ENCODE results near the gene VPREB1. TPM values are rescaled to one million over a fixed set of nuclear protein-coding genes. Genes with fewer than 3 reads are reported as not detected.
"Not testable (repeated sequence)": the region's sequence is repeated elsewhere in the genome, so short reads cannot be mapped to it uniquely, and the experiment has no call there.

VPREB1 gene
- total RNA-seq, 6 experiments from 2014 or later, result not detected

DNA sequence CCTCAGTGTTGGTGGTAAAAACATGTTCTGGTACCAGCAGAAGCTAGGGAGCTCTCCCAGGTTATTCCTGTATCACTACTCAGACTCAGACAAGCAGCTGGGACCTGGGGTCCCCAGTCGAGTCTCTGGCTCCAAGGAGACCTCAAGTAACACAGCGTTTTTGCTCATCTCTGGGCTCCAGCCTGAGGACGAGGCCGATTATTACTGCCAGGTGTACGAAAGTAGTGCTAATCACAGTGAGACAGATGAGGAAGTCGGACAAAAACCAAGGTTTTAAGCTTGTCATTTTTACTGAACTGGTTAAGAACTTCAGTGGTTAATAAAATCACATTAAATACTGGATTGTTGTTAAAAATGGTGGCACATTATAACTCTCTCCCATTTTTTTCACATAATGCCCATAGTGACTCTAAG lies 42.6 kb upstream of the VPREB1 start:
- no peaks in the 10 kb centered on the region for H3K4me1 Mint-ChIP-seq (ENCODE audit: low read depth)
- H3K4me3 Mint-ChIP-seq, result no peak overlapping the region
- peaks cover 41% of the 10 kb centered on the region for H3K27me3 Mint-ChIP-seq (ENCODE audit: insufficient read depth)
- TF ChIP-seq, protein P1, sequence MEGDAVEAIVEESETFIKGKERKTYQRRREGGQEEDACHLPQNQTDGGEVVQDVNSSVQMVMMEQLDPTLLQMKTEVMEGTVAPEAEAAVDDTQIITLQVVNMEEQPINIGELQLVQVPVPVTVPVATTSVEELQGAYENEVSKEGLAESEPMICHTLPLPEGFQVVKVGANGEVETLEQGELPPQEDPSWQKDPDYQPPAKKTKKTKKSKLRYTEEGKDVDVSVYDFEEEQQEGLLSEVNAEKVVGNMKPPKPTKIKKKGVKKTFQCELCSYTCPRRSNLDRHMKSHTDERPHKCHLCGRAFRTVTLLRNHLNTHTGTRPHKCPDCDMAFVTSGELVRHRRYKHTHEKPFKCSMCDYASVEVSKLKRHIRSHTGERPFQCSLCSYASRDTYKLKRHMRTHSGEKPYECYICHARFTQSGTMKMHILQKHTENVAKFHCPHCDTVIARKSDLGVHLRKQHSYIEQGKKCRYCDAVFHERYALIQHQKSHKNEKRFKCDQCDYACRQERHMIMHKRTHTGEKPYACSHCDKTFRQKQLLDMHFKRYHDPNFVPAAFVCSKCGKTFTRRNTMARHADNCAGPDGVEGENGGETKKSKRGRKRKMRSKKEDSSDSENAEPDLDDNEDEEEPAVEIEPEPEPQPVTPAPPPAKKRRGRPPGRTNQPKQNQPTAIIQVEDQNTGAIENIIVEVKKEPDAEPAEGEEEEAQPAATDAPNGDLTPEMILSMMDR (IDR thresholded peaks at IDR 0.05), result no peak
- H3K27ac Mint-ChIP-seq, result no peak overlapping the region
- no peaks in the 10 kb centered on the region for H3K36me3 Mint-ChIP-seq (ENCODE audit: low read depth)
- H3K9me3 Mint-ChIP-seq, result no peaks in the 10 kb centered on the region
- no peak for DNase-seq

DNA sequence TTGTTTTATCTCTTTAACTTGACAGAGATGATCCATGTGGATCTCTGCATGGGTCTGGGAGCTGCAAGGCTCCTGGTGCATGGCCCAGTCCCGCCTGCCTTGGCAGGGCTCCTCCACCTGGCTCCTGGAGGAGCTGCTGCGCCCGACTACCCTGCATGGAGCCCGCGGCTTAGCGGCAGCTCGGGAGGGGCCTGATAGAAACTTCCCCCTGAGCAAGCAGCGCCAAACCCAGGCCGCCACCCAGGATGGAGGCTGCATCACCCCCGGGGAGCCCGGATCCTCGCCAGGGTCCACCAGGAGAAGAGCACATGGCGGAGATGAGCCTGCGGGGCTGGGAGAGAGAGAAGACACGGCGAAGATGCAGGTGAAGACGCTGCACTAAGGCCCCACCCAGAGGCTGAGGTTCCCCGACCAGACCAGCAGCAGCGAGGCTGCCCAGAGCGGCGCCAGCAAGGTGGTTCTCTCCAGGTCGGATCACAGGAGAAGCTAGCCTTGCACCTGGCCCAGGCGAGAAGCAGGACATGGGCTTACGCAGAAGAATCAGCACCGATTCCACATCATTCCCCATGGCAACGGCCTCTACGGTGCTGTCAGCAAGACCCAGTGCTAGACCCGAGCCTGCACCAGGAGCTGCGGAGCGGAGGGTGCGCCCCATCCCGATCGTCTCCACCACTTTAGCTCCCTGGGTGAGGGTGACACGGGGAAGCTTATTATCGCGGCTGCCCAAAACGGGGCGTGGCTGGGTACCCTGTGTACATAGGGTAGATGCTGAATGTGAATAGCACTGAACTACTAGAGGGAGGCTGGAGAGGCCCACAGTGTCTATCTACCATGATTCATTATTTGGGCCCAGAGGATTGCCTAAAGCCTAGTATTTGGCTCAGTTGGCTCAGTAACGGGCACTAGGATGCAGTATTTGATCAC lies 41.3 kb upstream of the VPREB1 start:
- no peaks in the 10 kb centered on the region for H3K4me1 Mint-ChIP-seq (ENCODE audit: low read depth)
- no peak overlapping the region for H3K27ac Mint-ChIP-seq
- H3K36me3 Mint-ChIP-seq (ENCODE audit: low read depth), result no peaks in the 10 kb centered on the region
- H3K9me3 Mint-ChIP-seq, result no peaks in the 10 kb centered on the region
- TF ChIP-seq, protein P1 (IDR thresholded peaks at IDR 0.05), result no peak
- DNase-seq, result no peak
- peaks cover 33% of the 10 kb centered on the region for H3K27me3 Mint-ChIP-seq (ENCODE audit: insufficient read depth)
- no peak overlapping the region for H3K4me3 Mint-ChIP-seq

DNA sequence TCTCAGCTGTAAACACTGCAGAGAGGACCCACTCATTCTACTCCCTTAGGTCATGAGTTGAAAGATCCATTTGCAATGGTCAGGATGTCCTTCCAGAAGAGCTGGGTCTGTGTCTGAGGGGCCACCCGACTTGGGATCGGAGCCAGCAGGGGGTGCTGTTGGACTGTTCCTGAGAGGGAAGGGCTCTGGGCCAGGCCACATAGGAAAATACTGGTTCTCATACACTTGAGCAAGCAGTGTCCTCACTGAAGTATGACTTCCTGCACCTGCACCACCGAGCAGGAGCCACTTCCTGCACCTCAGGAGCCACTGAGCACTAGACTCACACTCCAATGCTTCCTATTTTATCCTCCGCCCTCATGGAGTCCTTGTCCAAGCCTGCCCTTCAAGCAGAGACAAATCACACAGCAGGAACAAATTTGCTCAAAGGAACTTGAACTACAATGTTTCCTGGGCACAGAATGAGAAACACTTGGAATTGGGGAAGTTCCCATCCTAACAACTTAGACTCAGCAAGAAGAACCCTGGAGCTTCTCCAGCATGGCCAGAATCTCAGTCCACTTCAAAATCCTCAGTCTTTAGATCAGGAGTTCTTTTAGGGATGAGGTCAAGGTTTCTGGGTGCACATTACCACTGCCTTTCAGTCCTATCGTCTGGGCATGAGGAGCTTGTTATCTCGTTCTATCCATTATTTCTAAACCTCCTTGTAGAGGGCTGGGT lies 36.6 kb upstream of the VPREB1 start:
- peak; percentile 38 for DNase-seq
- Mint-ChIP-seq H3K27me3 (ENCODE audit: insufficient read depth) (peaks cover 13% of the 10 kb centered on the region), H3K4me1 (ENCODE audit: low read depth) (peaks cover 21% of the 10 kb centered on the region), H3K36me3 (ENCODE audit: low read depth) (no peaks in the 10 kb centered on the region), H3K4me3 (no peak overlapping the region), H3K27ac (no peak overlapping the region), H3K9me3 (no peaks in the 10 kb centered on the region)
- TF ChIP-seq, protein P1 (IDR thresholded peaks at IDR 0.05), result peak; percentile 89

DNA sequence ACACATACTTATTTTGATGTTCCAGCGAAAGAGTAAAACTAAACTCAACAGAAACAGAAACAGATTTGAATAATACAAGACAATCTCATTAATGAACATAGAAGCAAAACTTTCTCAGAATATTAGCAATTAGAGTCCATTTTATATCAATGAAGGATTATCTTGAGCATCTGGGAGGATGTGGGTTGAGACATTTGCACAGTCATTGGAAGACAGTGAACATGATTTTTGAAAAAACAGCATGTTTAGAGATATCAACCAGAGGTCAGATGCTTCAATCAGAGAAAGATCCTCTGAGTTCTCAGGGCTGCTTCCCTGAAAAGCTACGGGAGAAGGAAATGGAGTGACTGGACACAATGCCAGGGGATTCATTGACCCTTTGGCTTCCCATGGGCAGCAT lies 35.9 kb upstream of the VPREB1 start:
- H3K4me3 Mint-ChIP-seq, result no peak overlapping the region
- H3K27me3 Mint-ChIP-seq (ENCODE audit: insufficient read depth), result peaks cover 15% of the 10 kb centered on the region
- peaks cover 21% of the 10 kb centered on the region for H3K4me1 Mint-ChIP-seq (ENCODE audit: low read depth)
- H3K36me3 Mint-ChIP-seq (ENCODE audit: low read depth), result no peaks in the 10 kb centered on the region
- DNase-seq, result no peak
- no peaks in the 10 kb centered on the region for H3K9me3 Mint-ChIP-seq
- TF ChIP-seq, protein P1 (IDR thresholded peaks at IDR 0.05), result no peak
- H3K27ac Mint-ChIP-seq, result no peak overlapping the region

DNA sequence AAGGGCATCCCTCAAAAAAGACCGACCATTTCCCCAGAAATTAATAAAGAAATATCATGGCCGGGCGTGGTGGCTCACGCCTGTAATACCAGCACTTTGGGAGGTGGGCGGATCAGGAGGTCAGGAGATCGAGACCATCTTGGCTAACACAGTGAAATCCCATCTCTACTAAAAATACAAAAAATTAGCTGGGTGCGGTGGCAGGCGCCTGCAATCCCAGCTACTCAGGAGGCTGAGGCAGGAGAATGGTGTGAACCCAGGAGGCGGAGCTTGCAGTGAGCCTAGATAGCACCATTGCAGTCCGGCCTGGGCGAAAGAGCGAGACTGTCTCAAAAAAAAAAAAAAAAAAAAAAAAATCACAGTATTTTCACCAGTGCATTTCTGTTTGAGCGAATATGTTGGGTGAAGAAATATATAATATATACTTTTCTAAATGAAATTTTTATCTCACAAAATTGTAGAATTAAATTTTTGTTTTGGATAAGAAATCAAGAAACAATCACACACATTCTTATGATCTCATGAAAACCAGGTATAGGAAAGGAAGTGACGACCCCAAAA lies 35.4 kb upstream of the VPREB1 start:
- not testable (repeated sequence) for H3K4me3 Mint-ChIP-seq; DNase-seq; H3K36me3 Mint-ChIP-seq (ENCODE audit: low read depth); H3K9me3 Mint-ChIP-seq; H3K27ac Mint-ChIP-seq
- Mint-ChIP-seq H3K4me1 (ENCODE audit: low read depth) (peaks cover 21% of the 10 kb centered on the region), H3K27me3 (ENCODE audit: insufficient read depth) (peaks cover 17% of the 10 kb centered on the region)

All from HFFc6 (cell line).